HG02759 (cell line): Measurements from ENCODE around the gene ADAMTS8.

Source experiments
- ATAC-seq: cut with Tn5 transposase; IDR thresholded peaks from one replicate; pipeline ENCODE4 v1.9.1; 2021; ENCODE audit warnings: mild to moderate bottlenecking, moderate library complexity; ENCODE audit not compliant: unreplicated experiment

Gene ADAMTS8

DNA sequence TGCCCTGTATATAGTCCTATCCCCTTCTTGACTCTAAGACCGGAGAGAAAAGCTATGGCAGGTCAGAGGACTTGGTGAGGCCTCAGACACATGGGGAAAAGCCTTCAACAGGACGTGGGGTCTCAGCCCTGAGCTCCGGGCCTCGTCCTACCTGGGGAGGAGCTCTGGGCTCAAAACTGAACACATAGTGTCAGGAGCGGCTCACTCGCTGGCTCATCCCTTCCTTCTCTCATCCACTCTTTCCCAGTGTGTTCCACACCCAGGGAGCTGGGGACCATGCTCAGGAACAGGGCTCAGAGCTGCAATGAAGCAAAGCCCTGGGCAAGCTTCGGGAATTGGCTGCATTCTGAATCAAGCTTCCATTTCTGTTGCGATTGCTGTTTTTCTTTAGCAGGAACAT lies 34.5 kb upstream of the ADAMTS8 start:
- ATAC-seq = no peak

DNA sequence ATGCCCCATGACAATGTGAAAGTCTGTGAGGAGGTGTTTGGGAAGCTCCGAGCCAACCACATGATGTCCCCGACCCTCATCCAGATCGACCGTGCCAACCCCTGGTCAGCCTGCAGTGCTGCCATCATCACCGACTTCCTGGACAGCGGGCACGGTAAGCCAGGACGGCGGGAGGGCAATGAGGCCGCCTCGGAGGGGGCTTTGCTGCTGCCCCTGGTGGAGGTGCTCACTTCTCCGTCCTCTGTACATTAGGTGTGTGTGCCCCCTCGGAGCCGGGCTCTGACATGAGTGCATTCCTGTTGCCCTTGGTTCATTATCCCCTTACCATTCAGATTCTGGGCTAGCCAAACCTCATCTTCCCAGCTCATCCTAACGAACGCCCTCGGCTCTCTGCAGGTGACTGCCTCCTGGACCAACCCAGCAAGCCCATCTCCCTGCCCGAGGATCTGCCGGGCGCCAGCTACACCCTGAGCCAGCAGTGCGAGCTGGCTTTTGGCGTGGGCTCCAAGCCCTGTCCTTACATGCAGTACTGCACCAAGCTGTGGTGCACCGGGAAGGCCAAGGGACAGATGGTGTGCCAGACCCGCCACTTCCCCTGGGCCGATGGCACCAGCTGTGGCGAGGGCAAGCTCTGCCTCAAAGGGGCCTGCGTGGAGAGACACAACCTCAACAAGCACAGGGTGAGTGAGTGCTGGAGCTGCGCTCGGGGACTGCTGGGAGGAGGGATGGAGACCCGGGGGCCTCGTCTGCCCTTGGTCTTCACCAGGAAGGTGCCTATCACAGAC lies 33.9 kb upstream of the ADAMTS8 start:
- no peak for ATAC-seq

DNA sequence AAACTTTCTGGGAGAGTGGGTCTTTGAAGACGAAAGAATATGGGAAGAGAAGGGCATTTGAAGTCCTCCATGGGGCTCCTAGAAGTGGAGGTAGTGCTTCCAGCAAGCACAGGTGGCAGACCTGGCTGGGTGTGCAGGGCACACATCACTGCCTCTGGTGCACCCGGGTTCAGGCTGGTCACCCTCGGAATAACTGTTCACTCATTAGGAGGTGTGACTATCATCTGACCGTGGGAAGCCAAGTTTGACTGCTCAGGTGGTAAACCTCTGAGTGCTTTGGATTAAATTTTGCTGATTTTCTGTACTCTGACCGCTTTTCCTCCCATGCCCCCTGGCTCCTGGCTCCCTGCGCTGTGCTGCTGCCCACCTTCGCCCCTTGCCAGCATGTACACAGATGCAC lies 31.1 kb upstream of the ADAMTS8 start:
- no peak for ATAC-seq

DNA sequence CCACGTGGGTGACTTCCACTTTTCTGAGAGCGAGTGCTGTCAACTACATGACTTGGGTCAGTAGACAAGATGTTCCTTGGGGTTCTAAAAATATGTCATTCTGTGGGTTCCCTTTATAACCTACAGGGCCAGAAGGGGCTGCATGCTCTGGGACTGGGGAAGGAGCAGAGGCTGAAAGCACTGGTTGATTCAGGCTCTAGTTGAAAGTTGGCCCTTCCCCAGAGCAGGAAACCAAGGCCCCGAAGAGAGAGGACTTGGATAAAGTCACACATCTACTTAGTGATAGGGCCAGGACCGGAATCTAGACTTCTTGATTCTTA lies 30.0 kb upstream of the ADAMTS8 start:
- no peak for ATAC-seq

DNA sequence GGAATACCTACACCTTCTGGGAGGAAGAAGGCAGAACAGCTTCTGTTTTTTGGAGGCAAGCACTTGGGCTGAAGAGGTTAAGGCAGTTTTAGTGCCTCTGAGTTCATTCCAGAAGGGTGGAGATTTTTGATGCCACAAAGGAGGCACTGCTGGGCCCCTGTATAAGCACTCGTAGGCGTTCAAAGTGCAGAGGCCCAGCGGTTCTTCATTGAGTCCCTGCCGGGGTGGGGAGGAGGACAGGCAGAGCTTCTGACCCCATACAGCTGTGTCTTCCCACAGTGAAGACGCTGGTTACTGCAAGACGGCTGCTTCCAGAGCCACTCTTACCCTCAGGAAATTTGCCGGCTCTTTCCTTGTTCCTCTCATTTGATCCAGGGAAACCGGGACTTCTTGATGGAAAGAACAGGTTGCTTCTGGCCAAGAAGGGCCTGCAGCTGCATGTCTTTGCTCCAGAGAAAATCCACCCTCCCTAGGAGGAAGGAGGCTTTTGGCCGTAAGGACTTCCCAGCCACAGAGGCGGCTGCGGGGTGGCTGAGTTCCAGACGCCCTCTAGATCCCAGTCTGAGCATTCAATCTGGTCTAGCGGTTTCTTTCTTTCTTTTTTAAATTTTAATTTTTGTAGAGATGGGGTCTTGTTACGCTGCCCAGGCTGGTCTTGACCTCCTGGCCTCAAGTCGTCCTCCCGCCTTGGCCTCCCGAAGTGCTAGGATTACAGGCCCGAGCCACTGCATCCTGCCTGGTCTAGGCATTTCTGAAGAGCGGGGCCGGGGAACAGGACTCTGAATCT lies 29.4 kb upstream of the ADAMTS8 start:
- no peak for ATAC-seq

DNA sequence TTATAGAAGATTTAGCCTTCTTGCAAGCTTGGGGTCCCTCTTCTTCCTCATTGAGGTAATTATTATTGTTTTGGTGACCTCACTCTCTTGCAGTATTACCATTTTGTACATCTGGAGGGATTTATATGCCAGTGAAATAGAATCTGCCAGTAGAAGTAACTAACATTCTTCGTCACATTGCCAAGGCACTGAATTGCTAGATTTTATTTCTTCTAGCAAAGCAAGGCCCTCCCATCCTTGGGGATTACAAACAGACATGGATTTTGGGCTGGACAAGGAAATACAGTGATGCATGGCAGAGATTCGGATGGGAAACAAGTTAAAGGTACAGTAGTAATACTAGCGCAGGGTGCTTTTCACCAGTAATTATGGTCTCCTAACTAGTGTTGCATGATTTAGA lies 27.9 kb upstream of the ADAMTS8 start:
- no peak for ATAC-seq

DNA sequence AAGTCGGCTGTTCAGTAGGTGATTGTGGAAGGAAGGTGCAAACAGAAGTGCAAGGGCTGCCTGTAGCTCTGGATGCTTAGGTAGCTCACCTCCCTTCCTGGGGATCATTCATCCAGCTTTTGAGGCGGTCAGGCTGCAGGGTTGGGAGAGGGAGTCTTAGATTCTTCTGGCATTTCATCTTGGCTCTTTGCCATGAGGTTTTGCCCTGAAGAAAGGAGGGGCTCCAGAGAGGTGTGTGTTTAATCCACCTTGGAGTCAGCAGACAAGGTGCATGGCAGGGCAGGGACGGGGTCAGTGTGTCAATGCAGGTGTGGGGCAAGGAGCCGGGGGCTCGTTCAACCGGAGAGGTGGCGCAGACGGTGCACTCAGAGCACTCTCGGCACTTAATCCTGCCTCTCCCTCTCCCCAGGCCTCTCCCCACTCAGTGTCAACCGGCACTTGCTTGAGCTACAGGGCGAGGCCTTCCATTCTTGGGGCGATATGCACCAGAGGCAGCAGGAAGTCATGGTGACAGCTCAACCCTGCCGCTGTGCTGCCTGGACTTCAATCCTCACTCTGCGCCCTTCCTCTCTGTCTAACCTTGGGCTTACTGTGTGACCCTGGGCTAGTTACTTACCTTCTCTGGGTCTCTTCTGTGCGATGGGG lies 27.2 kb upstream of the ADAMTS8 start:
- no peak for ATAC-seq

DNA sequence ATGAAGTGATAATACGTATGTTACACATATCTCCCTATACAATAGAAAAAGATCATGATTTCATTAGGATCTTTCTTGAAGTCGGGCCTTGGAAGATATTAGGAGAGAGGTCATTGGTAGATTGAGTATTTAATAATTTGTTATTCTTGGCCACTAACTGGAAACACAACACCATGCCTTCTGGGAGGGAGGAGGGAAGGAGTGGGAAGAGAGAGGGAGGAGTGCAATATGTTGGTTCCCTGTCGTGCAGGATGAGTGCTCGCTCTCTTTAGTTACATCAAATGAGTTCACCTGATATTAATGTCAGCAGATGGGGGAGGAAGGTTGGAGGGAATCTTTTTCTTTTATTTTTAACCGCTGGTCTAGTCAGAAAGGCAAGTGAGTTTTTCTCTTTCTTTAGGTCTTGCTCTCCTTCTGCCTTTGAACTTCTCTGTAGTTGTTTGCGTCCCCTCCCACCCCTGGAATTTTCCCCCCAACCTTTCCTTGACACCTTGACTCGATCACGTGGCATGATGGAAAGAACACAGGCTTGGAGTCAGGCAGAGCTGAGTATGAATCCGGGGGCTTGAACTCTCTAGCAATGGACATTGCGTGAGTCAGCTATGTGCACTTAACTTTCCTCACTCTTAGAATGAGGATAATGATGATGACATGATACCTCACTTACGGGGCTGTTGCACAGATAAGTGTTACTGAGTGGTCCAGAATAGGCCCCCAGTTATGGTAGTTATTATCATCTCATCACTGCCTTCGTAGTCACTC lies 26.3 kb upstream of the ADAMTS8 start:
- no peak for ATAC-seq

DNA sequence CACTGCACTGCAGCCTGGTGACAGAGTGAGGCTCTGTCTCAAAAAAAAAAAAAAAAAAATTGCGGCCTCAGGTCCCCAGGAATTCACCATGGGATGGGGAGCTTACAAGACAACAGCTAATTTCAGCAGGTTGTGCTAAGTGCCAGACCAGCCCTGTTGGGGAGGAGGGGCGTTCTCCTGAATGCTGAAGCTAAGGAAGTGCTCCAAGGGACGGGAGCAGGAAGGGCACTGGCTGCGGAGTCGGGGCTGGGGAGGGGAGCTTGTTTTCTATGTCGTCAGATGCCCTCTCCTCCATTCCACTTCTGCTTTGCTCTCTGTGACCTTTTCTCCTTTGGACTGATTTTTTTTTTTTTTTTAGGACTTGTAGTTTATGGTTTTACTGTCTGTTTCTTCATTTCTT lies 24.5 kb upstream of the ADAMTS8 start:
- no peak for ATAC-seq

DNA sequence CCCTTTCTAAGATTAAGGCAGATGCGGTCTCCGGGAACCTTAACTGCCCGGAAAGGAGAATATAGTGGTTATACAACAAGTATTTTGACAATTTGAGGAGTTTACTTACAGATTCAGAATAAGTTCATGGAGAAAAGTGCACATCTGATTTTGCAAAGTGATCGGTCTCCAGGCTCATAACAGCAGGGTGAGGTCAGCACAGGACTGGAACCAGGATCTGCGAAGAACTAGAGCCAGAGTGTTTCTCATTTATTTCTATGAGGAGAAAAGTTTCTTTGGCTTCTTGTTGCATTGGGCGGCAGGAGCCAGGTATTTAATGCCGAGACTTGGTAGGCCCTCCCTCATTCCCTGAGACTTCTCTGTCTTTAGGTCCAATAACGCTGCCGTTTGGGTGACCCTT lies 23.8 kb upstream of the ADAMTS8 start:
- no peak for ATAC-seq

DNA sequence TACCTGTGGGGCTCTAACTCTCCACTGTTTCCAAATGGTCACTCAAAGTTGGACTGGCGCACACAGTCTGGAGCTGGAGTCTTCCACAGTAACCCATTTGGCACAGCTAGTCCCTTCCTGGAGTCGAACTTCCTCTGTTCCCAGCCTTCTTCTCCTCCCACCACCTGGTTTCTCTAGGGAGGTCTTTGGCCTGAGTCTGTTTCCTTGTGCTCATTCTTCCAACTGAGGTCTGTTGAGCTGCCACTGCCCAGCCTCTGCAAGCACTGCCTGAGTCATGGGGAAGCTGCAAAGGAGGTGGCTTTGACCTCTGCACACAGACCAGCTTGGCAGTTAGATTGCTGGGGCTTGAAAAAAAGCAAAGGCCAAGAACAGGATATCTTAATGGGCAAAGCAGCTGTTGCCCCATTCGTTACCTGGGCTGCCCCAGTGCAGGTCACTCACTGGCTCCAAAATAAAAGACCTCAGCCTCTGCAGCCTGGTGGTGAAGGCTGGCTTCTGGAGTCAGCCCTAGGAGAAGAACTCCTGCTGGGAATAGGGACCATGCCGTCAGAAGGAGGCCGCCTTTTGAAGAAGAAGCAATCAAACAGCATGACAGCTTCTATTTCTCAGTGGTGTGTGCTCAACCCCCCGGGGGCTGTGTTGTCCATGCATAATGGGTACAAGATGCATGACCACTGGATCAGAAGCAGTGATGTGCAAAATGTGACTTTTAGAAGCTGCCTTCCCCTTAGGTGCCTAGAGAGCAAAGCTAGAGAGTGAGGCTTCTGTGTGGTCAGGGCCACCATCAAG lies 23.0 kb upstream of the ADAMTS8 start:
- no peak for ATAC-seq

DNA sequence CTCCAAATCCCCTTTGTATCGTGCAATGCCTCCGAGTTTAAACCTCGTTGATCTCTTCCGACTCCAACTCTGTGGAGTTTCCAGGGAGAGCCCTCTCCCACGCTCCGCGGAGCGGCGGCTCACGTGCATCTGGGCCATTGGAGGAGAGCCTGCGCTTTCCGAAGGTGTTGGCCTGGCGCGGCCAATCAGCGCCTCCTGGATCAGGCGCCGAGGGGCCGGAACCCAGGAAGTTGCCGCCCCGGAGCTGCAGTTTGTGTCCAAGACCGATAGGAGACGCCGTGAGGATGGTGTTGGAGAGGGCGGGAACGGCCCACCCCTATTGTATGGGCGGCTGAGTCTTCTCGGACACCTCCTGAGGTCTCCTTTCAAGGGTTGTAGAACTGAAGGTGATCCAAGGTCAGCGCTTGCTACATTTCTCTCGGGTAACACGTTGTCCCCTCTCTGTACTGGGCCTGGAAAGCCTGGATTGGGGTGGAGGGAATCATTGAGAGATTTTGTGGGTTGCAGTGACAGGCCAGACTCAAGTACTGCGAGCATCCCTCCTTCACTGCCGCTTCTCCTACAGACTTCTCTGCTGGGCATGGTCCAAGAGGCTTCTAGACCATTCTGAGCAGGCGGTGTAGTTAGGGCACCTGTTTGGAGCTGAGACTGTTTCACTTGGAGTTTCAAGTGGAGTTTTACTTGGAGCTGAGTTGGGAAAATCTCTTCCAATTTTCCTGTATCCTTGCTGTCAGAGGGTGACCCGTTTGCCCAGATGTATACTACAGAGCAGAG lies 21.8 kb upstream of the ADAMTS8 start:
- ATAC-seq = no peak

DNA sequence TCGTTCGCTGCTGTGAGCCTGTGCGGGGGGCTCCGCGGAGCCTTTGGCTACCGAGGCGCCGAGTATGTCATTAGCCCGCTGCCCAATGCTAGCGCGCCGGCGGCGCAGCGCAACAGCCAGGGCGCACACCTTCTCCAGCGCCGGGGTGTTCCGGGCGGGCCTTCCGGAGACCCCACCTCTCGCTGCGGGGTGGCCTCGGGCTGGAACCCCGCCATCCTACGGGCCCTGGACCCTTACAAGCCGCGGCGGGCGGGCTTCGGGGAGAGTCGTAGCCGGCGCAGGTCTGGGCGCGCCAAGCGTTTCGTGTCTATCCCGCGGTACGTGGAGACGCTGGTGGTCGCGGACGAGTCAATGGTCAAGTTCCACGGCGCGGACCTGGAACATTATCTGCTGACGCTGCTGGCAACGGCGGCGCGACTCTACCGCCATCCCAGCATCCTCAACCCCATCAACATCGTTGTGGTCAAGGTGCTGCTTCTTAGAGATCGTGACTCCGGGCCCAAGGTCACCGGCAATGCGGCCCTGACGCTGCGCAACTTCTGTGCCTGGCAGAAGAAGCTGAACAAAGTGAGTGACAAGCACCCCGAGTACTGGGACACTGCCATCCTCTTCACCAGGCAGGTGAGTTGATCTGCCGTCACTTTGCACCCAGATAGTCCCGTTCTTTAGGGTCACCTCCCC lies 21.0 kb upstream of the ADAMTS8 start:
- no peak for ATAC-seq

DNA sequence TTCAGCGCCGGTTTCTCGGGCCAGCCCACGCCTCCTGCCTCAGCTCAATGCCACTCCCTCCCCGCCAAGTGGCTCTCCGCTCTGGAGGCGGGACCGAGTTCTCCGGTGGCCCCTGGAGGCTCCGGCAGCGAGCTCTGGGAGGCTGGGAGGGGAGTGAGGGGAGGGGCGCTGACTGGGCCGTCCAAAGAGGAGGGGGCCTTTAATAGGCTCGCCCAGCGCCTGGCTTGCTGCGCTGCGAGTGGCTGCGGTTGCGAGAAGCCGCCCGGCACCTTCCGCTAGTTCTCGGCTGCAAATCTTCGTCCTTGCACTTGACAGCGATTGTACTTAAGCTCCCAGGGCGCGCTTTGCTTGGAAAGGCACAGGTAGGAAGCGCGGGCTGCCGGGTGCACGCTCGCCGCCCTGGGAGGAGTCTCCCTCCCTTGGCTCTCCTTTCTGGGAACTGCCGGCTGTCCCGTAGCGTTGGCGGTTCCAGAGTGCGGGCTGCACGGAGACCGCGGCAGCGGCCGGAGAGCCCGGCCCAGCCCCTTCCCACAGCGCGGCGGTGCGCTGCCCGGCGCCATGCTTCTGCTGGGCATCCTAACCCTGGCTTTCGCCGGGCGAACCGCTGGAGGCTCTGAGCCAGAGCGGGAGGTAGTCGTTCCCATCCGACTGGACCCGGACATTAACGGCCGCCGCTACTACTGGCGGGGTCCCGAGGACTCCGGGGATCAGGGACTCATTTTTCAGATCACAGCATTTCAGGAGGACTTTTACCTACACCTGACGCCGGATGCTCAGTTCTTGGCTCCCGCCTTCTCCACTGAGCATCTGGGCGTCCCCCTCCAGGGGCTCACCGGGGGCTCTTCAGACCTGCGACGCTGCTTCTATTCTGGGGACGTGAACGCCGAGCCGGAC lies 20.3 kb upstream of the ADAMTS8 start, which contains the start of gene ADAMTS15:
TSS of gene ADAMTS15 (plus strand) at position 230 of the 894 bp plus-strand sequence. CDS start at position 559, 329 bp downstream.
- ATAC-seq = no peak

DNA sequence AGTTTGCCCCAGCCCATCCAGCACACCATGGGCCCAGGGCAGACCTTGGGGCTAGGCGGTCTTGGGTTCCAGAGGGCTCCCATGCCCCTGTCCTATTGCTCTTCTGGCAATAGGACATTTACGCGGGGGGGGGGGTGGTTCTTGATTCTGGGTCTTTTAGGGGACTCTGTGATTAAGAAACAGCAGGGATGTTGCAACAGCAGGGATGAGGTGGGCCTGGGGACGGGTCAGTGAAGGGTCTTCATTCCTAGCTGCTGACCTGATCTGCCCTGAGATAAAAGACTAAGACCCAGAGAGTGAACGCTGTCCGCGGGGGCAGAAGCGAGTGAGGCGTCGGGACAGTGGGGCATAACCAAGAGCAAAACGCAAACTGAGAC lies 19.6 kb upstream of the ADAMTS8 start:
- ATAC-seq = no peak

DNA sequence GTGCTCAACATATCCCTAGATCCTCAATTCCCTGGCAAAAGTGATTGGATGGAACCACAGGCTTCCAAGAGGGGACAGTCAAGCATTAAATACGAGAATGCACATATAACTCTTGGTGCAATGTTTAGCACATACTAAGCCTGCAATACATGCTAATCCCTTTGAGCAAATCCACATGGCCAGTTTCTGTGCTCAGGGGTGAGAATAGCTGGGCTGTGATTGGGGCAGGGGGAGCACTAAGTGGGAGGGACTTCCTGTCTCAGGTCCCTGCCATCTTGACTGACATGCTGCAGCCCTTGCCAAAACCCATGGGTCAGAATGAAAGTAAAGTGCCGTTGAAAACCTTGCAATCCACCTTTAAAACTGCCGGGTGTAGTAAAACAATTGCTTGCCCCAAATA lies 17.4 kb upstream of the ADAMTS8 start:
- no peak for ATAC-seq

DNA sequence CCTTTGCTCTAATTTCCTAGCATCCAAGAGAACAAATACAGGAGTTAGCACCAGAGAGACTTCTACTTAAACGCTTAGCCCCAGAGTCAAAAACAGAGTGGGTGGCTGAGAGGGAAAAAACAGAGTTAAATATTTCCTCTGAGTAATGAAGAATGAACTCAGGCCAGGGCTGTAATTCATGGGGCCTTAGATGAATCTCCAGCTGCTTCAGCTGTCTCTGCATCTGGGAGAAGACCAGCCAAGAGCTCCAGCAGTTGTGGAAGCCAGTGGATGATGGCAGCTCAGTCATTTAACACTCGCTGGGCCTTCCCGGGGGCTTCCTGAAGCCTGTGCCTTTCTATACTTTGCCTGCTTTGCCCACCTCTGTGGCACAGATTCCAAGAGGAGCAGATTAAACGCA lies 14.3 kb upstream of the ADAMTS8 start:
- no peak for ATAC-seq

DNA sequence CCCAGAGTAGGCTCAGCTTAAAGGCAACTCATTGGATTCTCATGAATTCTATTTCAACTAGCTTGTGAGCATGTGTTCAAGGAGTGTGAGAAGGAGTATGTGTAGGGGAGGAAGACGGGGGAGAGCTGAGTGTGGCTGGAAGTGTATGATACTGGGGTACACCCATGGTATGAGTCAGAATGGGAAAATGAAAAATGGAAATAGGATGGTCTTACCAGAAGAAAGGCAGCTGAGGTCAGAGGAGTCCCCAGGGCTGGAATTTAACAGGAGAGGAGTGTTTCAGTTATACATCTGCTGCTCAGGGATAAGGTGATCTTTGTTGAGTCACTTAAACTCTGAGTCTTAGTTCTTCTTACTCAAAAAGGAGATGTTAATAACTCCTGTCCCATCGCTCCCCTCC lies 13.3 kb upstream of the ADAMTS8 start:
- no peak for ATAC-seq
